ENCODE data around the gene MRPL14.
A peak's percentile ranks its signal among the peaks of the same experiment; 100 is the strongest.
"Not testable (repeated sequence)": the region's sequence is repeated elsewhere in the genome, so short reads cannot be mapped to it uniquely, and the experiment has no call there.

MRPL14 gene

DNA sequence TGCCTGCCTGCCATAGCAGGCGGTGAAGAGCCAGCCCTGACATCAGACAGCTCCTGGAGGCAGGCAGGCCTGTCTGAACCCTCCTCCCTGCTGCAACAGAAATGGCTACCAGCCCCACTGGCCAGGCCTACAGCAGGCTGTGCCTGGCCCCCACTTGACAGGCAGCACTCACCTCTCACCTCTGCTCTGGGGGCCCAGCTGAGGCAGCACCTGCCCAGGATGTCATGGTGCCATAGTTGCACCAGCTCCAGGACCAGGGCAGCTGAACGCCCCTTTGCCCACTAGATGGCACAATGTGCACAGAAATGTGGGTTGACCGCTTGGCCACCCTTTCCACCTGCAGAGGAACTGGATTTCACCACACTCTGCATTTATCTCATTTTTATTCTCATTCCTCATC is 30.6 kb downstream of the MRPL14 start:
- DNase-seq = peak; percentile 60

GRCh38 chr6:44095243-44095623 is 32.0 kb downstream of the MRPL14 start:
- DNase-seq = not testable (repeated sequence)

GRCh38 chr6:44094403-44095242 is 32.6 kb downstream of the MRPL14 start:
- DNase-seq = no peak

- DNase-seq = no peak
These were observed 33.4 kb downstream of the MRPL14 start for GRCh38 chr6:44093750-44094402.

DNA sequence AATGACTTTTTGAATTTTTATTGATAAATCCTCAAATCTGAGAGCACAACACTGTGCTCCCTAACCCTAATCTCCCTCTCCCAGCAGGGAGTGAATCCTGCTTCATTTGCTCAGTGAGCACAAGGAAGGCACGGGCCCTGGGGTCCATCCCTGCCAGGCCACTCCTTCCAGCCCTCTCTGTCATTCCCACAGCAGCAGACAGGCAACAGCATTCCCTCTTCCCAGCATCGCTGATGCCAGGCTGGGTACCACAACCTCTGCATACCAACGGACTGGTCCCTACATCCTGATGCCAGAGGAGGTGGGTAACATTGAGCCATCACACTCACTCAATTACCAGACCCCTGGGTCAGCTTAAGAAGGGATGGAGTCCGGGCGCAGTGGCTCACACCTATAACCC is 34.2 kb downstream of the MRPL14 start:
- DNase-seq = no peak

DNA sequence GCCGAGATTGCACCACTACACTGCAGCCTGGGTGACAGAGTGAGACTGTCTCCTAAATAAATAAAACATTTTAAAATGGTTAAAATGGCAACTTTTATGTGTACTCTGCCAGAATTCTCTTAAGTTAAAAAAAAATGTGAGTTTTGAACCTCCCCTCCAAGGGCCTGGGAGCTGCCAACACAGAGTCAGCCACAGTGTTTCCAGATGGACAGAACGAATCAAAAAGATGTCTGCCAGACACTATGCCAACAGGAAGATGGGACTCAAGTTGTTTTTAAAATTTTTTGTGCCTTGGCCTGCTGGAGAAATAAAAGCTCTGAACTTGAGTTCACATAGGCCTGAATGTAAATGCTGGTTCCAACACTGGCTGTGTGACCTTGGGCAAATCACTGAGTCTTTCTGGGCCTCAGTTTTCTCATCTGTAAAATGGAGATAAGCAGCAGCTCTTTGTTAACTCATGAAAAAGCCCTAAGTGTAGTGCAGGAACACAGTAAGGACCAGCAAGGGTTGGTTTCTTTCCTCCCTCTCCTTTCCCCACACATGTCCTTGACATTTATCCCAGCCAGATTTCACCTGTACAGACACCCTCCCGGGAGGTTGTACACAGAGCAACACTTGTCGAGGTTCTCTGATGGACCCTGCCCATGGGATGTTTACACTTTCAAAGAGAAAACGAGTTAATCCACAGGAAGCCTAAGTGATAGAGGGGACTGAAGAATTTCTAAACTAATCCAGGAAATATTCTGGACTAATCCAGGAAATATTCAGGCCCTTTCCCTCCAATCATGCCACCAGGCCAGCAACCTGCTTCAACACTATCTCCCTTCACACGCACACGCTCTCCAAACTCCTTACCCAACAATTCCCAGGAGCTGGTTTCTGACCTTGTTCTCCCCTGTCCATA is 35.0 kb downstream of the MRPL14 start:
- DNase-seq = no peak

- DNase-seq = not testable (repeated sequence)
These were observed 35.9 kb downstream of the MRPL14 start for GRCh38 chr6:44091356-44091755.

- no peak for DNase-seq
These were observed 36.8 kb downstream of the MRPL14 start for GRCh38 chr6:44090465-44090864.

DNA sequence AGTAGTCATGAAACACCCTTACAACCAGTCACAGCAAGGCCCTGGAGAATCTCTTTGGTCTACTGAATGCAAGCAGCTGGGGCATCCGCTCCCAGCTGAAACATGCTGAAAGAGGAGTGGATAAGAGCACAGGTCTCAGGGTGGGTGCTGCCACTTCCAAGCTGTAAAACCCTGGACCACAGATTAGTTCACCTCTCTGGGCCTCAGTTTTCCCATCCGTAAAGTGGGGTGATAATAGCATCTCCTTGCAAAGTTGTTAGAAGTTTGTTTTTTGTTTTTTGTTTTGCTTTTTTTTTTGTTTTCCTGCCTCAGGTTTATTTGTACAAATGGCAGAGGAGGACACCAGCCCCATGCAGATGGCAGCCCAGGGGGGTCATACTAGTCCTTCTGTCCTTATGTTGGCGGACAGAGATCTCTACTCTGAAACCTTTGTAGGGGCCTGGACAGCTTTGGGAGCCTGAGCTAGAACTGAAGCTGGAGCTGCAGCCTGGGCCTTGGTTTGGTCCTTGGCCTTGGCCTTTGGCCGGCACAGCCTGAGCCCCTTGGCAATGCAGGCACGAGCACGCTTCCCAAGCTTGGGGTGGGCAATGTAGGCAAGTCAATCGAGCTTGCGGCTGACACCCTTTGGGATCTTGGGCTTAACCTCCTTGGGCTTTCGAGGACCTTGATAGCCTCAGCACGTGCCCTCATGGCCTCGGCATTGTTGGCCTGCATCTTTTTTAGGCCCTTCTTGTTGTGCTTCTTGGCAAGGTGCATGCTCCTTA is 38.2 kb downstream of the MRPL14 start:
- no peak for DNase-seq

DNA sequence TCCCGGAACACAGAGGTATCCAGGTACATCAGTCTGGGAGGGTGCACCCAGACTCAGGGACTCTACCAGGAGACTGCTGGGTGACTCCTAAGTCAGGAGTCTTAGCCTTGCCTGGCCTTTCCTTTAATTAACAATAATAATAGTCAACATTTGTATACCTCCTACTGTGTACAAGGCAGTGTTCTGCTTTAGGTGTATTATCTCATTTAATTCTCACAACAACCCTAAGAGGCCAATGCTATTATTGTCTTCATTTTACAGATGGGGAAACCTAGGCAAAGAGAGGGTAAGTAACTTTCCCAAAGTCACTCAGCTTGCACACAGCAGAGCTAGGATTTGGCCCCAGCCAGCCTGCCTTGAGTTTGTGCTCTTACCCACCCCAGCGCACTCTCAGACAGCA is 39.6 kb downstream of the MRPL14 start:
- DNase-seq = no peak

DNA sequence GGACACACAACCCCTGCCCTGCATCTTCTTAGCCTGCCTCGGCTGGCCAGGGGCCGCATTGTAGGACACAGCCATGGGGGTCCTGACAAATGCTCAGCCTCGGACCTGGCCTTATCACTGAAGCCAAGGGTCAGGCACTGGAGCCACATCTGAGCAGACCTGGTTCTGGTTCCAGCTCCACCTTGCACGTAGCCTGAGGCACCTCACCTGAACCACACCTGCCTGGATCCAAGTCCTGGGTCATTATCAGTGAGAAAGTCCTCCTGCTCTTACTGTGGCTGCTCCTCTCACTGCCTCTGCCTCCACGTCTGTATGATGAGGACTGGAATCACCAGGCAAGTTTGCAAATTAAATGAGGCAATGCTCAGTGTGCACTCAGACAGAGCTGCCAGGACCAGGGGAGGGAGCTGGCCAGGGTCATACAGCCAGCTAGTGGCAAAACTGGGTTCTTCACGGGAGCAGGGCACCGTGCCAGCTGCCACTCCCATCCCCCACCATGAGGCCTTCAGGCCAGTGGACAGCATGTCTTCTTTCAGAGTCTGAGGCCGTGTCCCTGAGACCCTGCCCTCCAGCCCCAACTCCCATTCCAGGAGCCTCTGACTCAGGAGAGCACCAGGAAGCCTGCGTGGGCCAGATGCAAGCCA is 40.2 kb downstream of the MRPL14 start:
- DNase-seq = no peak

GRCh38 chr6:44085219-44085618 is 42.0 kb downstream of the MRPL14 start:
- no peak for DNase-seq

DNA sequence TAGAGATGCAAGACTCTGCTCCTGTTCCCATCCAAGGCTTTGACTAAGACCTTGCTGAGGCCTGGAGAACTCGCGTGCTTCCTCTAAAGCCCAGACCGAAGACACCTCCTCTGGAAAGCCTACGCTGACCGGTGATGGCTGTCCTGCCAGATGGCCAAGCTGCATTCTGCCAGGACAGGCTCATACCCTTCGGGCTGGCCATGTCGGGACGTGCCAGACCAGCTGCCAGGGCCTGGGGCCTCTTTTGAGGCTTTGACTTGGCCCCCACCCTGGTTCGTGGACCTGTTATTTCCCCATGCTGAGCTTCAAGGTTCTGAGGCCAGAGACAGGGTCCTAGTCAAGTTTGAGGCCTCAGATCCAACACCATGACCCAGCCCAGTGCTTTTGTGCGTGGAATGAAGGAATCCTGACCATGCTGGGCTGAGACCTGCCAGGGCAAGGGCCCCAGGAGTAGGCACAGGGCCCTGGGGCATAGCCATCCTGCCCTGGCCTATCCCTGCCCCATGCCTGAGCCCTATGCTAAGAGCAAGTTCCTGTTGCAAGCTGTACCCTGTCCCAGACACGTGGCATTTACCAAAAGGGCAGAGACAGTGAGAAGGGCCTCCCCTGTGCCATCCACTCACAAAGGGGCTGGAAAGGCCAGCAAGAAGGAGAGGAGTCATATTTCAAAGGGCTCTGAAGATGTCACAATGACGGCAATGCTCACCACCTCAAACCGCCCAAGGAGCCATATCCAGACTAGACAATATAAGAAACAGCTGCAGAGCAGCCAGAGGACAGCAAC is 42.8 kb downstream of the MRPL14 start:
- no peak for DNase-seq

DNA sequence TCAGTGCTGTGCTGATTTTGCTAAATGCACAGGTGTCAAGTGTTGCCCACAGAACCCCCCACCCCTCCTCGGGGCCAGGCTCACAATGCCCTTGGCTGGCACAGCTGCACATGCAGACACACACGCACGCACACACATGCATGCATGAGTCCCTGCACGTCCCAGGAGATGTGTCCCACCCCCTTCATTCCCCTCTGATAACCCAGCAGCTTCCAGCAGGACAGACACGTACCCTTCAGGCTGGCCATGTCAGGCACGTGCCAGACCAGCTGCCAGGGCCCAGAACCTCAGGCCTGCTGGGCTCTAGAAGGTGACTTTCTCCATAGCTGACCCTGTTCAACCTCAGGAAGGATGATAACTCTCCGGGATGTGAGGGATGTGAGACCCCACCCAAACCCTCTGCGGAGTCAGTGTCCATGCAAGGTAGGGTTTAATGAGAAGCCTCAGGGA is 44.4 kb downstream of the MRPL14 start:
- DNase-seq = no peak

DNA sequence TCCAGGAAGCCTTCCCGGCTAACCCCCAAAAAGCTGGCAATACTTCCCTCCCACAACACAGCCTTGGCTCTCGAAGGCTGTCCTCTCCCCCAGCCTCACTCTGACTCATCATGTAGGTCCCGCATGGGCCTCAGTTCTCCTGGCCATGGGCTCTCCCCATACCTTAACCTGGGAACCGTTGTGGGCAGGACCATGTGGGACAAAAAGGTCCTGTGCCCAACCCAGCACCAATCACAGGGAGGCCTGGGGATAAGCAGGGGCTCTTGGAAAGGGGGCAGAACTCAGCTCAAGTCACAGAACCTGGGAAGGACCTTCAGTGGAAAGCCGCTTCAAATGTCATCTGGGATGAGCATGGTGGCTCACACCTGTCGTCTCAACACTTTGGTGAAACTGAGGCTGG is 45.5 kb downstream of the MRPL14 start:
- DNase-seq = no peak

DNA sequence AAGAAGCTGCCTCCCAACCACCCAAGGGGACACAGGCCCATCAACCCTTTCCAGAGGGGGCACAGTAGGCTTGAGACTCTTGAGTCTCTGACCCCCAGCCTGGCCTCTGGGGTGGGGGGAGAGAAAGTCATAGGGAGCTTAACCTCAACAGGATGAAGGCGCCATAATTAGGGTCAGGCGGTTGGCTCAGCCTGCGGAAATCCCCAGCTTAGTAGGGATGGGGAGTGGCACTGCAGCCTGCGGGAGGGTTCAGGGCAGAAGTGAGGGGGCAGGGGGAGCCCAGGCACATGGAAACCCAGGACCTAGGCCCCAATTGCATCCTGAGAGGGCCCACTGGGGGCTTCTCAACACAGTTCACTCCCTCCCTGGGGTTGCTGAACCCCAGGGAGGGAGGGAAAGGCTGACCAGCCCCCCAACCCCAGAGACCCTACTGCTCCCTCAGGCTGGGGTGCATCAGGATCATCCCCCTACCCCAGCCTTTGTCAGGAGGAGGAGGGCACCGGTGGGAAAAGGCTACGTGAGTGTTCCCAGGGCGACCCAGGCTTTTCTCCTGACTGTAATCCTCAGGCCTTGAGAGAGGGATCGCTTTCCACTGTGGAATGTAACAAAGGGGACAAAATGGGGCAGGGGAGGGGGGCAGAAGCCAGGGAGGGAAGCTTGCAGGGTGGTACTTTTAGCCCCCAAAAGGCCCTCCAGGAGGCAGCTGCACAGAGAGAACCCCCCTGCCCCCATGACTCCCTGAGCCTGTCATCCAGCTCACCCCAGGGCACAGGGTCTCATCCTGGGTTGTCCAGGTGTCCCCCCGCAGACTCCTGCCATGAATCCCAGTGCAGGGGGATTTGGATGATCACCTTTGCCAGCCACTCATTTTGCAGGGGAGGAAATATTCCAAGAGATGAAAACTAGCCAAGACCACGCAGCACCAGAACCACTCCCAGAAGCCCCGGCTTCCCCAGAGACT is 46.4 kb downstream of the MRPL14 start:
- DNase-seq = no peak

GRCh38 chr6:44079672-44080071 is 47.6 kb downstream of the MRPL14 start:
- no peak for DNase-seq

- DNase-seq = no peak
These were observed 48.2 kb downstream of the MRPL14 start for GRCh38 chr6:44078827-44079671.

DNA sequence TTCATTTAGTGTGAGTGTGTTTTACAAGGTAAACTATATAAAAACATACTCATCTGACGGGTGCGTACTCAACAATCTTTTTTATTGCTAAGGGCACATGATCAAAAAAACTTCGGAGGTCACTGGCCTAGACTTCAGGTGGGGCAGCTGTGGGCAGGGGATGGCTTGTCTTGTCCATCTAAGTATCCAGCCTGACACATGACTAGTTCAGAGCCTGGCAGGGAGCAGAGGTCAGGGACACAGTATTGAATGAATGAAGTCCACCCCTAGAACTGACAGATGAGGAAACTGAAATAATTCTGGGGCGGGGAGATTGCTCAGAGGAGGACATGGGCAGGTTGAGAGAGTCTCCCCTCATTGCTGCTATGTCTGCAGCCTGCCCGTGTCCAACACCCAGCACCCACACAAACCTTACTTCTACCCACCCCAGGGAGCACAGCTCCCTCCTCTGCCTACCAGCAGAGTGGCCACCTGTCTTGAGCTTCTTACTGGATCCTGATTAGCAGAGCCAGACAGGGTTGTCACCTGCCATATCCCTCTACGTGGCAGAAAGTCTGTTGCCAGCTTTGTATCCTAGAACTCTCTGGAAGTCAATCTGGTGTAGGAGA is 48.9 kb downstream of the MRPL14 start:
- DNase-seq = no peak
